Activated T-helper 17 cell treated with anti-CD3 and anti-CD28 coated beads, Interleukin-2, amount 50 U/mL, for 72 hours (primary cell): Measurements from ENCODE around the gene CUEDC2. TPM values are rescaled to one million over a fixed set of nuclear protein-coding genes. Genes with fewer than 3 reads are reported as not detected.
A peak's percentile ranks its signal among the peaks of the same experiment; 100 is the strongest.

Experiments used
- ATAC-seq: fragments of 150-1000 bp; cut with Tn5 transposase; replicated peaks from 2 replicates; pipeline ENCODE4 v1.10.0; 2021; ENCODE audit warnings: mild to moderate bottlenecking, moderate library complexity
- H3K27ac Mint-ChIP-seq: one replicate; pipeline ENCODE4 v1.8.0; 2022; ENCODE audit warnings: mixed read lengths
- H3K27me3 Mint-ChIP-seq: one replicate; pipeline ENCODE4 v1.8.0; 2022; ENCODE audit warnings: mixed read lengths
- H3K36me3 Mint-ChIP-seq: one replicate; pipeline ENCODE4 v1.8.0; 2022; ENCODE audit warnings: low read depth, mild to moderate bottlenecking, mixed read lengths
- H3K4me1 Mint-ChIP-seq: one replicate; pipeline ENCODE4 v1.8.0; 2022; ENCODE audit warnings: mixed read lengths
- H3K4me3 Mint-ChIP-seq: one replicate; pipeline ENCODE4 v1.8.0; 2022; ENCODE audit warnings: mild to moderate bottlenecking, mixed read lengths
- H3K9me3 Mint-ChIP-seq: one replicate; pipeline ENCODE4 v1.8.0; 2022; ENCODE audit warnings: mixed read lengths
- total RNA-seq, 2 donors: library from RNA; stranded (reverse); gene quantifications; one replicate each; pipeline ENCODE4 v1.2.3, GENCODE V29; 2022

CUEDC2 gene
- total RNA-seq, 2 donors from 2014 or later = 53.3 to 58.5 TPM

DNA sequence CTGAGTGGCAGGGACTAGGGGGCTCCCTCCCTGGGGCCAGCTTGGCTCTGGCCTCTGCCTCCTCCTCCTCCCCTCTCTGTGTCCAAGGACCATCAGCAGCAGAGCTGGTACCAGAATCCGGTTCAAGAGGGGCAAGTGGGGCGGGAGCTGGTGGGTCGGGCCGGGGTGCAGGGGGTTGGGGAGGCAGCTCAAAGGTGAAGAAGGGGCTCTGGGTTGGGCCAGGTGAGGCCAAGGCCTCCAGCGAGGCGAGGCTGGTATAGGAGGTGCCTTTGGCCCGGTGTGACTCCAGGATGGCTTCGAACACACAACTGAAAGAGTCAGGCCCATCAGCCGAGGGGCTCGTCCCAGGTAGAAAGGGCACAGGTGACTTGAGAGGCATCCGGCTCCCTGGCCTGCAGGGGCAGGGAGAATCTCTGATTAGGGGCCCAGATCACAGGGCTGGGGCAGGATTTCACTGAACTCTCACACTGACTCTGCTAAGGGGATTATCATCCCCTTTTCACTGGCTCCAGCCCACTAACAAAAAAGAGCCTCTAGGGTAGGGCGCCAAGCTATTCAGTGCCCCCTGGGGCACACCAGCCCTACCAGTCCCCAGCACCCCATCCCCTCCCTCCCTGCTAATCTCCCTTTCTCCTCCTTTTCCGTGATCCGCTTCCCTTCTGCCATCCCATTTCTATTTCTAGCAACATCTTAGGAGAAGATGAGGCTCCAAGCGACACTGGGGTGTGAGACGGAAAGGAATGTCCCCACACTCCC is 18.4 kb downstream of the CUEDC2 start:
- peaks cover 34% of the 10 kb centered on the region for H3K27me3 Mint-ChIP-seq
- no peak overlapping the region for H3K4me3 Mint-ChIP-seq
- ATAC-seq = no peak
- no peaks in the 10 kb centered on the region for H3K36me3 Mint-ChIP-seq
- H3K9me3 Mint-ChIP-seq = no peaks in the 10 kb centered on the region
- H3K4me1 Mint-ChIP-seq = peaks cover 13% of the 10 kb centered on the region
- H3K27ac Mint-ChIP-seq = no peak overlapping the region

DNA sequence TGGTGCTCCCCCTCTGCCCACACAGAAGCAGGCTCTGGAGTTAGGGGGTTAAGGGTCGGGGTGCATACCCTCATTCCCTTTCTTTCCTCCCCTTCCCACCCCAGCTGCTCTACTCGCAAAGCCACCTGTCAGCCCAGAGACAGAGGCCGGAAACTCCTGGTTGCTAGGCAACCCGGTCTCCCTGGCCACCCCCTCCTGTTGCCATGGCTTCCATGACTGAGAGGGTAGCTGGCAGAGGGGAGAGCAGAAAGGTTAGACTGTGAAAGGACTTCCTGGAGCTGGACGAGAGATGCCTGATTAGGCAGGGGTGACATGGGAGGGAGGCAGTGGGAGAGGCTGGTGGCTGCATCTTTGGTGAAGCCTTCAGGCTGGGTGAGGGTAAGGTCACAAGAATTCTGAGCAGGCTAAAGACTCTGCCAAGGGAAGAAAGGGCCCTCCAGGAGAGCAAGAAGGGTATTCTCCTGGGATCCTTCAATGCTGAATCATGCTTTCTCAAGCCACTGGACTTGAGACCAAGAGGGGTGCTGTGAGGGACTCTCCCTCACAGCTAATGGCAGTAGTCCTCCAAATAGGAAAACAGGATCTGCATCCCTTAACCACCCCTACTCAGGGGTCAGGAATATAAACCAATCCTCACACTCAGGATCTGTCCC is 19.2 kb downstream of the CUEDC2 start:
- no peaks in the 10 kb centered on the region for H3K9me3 Mint-ChIP-seq
- peaks cover 37% of the 10 kb centered on the region for H3K27me3 Mint-ChIP-seq
- ATAC-seq = peak; percentile 31
- H3K36me3 Mint-ChIP-seq = peaks cover 2% of the 10 kb centered on the region
- H3K4me3 Mint-ChIP-seq = no peak overlapping the region
- peak overlapping the region; percentile 19 for H3K27ac Mint-ChIP-seq
- peaks cover 16% of the 10 kb centered on the region for H3K4me1 Mint-ChIP-seq

DNA sequence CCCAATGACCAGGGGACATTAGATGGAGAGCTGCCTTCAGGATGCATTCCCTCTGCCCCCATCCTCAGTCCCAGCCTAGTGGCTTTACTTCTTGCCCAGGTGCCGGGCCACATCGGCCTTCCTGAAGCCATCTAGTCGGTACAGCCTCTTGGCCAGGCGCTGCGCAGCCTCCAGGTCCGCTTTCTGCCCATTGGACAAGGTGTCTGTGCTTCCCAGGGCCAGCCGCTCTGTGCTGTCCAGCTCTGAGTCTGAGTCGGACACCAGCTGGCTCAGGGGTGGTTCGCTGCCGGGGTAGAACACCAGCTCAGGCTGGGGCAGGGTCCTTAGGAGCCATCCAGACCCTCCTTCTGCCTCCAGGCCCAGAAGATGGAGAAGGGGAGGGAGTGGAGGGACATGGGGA is 20.1 kb downstream of the CUEDC2 start:
- no peak for ATAC-seq
- Mint-ChIP-seq H3K27ac (no peak overlapping the region), H3K36me3 (peaks cover 5% of the 10 kb centered on the region), H3K4me3 (no peak overlapping the region), H3K27me3 (peaks cover 33% of the 10 kb centered on the region), H3K9me3 (no peaks in the 10 kb centered on the region), H3K4me1 (peaks cover 19% of the 10 kb centered on the region)

DNA sequence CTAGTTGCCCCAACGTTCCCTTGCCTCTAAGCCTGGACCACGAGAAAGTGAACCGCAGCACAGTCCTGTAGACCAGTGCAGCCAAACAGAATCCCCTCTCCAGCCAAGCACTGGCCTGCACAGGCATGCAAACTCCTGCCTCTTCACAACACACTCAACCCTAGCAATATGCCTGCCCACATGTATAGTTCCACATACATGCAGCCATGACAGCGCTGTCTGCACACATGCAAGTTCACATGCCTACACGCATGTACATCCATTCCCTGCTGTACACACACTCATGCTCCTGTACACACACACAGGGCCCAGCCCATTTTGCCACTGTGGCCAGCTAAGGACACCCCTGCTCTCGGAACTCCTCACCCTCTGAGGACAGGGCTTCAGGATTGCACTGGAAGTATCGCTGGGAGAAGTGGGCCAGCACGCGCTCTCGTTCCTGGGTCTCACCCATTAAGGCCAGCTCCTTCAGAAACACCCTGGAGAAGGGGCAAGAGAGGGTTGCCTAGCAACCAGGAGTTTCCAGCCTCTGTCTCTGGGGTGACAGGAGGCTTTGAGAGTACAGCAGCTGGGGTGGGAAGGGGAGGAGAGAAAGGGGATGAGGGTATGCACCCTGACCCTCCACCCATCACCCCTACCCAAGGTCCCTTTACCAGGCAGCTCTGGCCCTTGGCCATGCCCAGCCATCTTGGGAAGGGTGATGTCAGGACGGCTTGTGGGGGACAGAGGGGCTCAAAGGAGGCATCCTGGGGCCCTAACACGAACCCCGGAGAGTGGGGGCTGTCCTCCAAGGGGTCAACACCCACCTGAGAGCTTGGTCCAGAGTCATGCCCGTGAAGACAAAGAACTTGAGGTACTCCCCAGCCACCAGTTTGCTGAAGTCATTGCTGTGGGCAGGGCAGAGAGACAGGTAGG is 20.8 kb downstream of the CUEDC2 start:
- Mint-ChIP-seq H3K4me1 (peaks cover 19% of the 10 kb centered on the region), H3K4me3 (peak overlapping the region; percentile 85), H3K27ac (peak overlapping the region; percentile 37), H3K9me3 (no peaks in the 10 kb centered on the region), H3K36me3 (peaks cover 5% of the 10 kb centered on the region), H3K27me3 (peaks cover 28% of the 10 kb centered on the region)
- no peak for ATAC-seq

DNA sequence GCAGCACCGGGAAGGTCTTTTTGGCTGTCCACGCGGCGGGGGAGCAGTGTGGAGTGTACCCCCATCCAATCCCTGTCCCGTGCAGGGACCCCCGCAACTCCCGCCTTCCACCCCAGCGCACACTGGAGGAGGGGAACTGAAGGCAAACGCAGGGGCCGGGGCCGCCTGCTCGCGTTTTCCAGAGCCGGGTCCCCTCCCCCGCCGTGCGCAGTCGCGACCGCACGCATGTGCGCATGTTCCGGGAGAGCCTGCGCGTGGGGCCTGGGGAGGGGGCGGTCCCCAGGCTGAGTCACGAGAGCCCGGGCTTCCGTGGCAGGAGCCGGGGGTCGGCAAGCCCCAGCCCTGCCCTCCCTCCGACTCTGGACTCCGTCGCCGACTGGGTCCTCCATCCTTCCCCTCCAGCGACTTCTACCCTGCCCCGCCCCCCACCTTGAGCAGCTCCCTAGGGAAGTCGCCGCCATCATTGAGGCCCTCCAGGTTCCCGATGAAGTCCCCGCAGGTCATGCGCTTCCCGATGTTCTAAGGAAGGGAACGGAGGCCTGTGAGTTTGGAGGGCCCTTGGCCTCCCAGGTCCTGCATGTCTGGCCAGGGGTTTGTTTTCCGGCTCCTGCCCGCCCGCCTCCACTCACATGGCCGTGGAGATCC is 21.8 kb downstream of the CUEDC2 start:
- H3K36me3 Mint-ChIP-seq = peaks cover 10% of the 10 kb centered on the region
- peaks cover 22% of the 10 kb centered on the region for H3K27me3 Mint-ChIP-seq
- ATAC-seq = peak; percentile 42
- peaks cover 19% of the 10 kb centered on the region for H3K4me1 Mint-ChIP-seq
- peak overlapping the region; percentile 85 for H3K4me3 Mint-ChIP-seq
- H3K9me3 Mint-ChIP-seq = no peaks in the 10 kb centered on the region
- H3K27ac Mint-ChIP-seq = peak overlapping the region; percentile 76

DNA sequence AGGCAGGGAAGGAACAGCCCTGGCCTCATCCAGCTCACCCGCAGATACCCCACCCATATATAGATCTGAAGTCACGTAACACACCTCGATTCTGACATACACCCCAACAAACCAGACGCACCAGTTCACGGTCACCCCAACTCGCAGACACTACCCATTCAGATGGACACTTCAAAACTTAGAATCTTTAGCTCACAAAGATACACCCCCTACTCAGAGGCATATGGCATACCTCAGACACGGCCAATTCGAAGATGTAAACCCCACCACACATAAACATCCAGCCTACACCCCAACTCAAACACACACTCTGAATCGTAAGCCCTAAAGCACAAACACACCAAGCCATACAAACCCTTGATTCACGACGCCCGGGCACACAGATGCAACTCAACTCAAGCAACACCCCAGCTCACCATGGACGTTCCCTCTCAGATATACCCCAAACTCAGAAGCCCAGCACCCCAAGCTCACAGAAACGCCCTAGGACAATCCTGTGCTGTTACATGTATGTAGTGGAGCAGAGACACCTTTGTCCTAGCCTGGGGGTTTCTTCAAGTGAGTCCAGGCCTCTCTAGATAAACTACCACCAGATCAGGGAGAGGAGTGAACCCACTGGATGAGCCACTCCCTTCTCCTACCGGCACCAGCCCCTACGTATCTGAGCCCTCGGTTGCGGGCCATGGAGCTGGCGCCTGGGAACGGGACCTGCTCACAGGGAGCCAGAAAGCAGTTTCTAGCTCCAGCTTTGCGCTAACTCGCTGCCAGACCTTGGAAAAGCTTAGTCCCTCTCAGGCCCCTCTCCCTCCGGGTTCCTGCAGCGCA is 22.6 kb downstream of the CUEDC2 start:
- Mint-ChIP-seq H3K27me3 (peaks cover 21% of the 10 kb centered on the region), H3K36me3 (peaks cover 12% of the 10 kb centered on the region), H3K9me3 (no peaks in the 10 kb centered on the region), H3K4me3 (peak overlapping the region; percentile 85), H3K27ac (peak overlapping the region; percentile 76), H3K4me1 (peaks cover 19% of the 10 kb centered on the region)
- peak; percentile 1 for ATAC-seq

DNA sequence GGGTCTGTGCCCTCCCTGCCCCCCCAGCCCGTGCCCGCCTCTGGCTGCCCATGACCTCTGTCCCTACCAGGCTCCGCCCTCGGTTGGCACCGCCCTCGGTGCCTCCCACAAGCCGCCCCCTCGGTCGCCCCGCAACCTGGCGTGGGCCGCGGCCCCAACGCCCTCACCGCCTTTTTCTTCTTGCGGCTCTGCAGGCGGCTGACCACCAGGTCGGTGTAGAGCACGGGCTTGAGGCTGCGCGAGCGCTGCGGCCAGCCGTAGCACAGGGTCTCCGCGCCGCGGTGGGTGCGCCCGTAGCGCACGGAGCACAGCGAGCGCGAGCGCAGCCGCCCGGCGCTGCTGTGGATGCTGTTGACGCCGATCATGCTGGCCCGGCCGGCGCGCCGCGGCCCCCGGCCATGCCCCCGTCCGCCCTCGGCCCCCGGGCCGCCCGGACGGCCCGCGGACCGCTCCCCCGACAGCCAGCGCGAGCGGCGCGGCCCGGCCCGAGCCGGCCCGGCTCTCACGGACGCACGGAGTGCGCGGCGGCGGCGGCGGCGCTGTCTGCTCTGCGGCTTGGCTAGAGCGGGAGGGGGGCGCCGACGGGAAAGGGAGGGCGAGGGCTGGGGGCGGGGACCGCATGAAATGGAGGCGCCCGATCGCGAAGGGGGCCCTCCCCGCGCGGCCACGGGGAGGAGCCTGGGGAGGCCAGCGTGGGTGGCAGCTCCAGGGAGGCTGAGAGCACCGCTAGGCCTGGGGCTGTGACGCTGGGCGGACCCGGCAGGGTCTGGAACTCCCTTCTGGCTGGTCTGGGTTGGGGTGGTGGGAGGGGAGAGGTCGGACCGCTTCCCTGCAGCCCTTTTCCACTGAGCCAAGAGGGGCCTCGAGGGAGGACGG is 23.4 kb downstream of the CUEDC2 start:
- peak; percentile 75 for ATAC-seq
- Mint-ChIP-seq H3K27ac (peak overlapping the region; percentile 76), H3K4me3 (peak overlapping the region; percentile 85), H3K9me3 (no peaks in the 10 kb centered on the region), H3K36me3 (peaks cover 18% of the 10 kb centered on the region), H3K27me3 (peaks cover 18% of the 10 kb centered on the region), H3K4me1 (peaks cover 19% of the 10 kb centered on the region)

DNA sequence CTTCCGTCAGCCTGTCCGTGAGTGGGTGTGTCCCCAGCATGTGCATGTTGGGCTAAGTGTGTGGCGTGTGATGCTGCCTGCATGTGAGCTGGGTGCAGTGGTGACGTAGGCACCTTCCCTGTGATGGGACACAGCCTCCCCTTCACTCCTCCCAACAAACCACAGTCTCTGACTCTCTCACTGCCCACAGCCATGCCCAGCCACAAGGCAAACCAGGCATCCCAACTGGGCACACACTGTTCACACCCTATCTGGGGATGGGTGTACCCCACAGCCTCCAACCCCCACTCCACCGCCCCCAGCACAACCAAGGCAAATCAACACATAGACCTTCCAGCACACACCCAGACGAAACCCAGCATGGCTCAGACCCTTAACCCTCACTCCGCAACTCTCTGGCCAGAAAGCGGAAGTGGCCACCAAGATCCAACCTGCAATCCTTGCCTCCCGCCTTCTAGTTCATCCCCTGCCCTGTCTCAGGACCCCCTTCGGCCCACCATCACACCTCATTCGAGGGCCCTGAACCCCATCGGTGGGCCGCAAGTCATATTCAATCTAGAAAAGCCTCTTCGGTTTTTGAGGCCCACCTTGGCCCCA is 24.1 kb downstream of the CUEDC2 start:
- peaks cover 18% of the 10 kb centered on the region for H3K27me3 Mint-ChIP-seq
- H3K36me3 Mint-ChIP-seq = peaks cover 23% of the 10 kb centered on the region
- H3K4me3 Mint-ChIP-seq = peak overlapping the region; percentile 77
- no peak for ATAC-seq
- peaks cover 19% of the 10 kb centered on the region for H3K4me1 Mint-ChIP-seq
- peak overlapping the region; percentile 78 for H3K27ac Mint-ChIP-seq
- no peaks in the 10 kb centered on the region for H3K9me3 Mint-ChIP-seq

DNA sequence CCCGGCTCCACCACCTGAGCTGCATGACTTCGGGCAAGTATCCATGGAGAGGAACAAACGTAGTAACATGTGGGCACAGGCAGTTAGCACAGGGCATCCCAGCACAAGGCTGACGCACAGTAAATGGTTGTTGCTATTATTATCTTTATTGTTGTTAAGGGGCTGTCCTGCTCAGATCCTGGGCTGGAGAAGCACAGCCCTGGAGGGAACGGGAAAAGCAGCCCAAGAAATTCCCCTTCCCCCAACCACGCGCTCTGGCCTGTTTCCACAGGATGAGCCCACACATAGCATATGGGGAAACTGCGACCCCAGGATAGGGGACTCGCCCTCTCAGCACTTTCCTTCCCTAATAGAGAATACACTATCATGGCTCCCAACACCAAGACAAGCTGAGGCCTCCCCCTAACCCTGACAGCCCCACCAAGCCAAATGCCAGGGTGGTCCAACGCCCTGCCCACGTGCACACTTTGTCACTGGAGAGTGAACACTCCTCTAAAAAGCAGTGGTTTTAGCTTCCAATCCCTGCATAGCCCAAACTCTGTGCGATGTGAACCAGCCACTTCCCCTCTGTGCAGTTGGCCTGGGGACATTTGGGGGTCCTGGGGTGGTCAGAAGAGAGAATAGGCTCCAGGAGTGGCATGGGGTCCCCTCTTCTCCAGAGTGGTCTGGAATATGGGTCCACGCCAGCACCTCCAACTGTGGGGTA is 24.8 kb downstream of the CUEDC2 start:
- peaks cover 18% of the 10 kb centered on the region for H3K27me3 Mint-ChIP-seq
- H3K4me1 Mint-ChIP-seq = peaks cover 19% of the 10 kb centered on the region
- H3K36me3 Mint-ChIP-seq = peaks cover 24% of the 10 kb centered on the region
- H3K27ac Mint-ChIP-seq = peak overlapping the region; percentile 75
- H3K4me3 Mint-ChIP-seq = peak overlapping the region; percentile 77
- no peak for ATAC-seq
- H3K9me3 Mint-ChIP-seq = no peaks in the 10 kb centered on the region

DNA sequence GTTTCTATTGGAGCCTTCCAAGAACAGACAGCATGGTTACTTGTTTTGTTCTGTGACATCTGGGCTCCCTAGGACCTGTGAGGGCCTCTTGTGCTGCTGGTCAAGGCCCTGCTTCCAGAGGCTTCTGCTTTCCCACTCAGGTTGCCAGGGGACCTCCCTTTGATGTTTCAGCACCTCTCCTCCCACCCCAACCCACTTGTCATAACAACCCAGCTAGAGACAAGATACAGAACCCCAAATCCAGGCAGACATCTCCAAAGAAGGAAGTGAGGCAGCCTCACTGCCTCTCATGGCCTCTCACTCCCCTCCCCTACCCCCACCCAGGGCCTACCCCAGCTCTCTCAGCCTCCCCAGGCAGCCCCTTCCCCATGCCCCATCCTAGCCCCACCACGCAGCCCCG is 25.6 kb downstream of the CUEDC2 start:
- peaks cover 19% of the 10 kb centered on the region for H3K4me1 Mint-ChIP-seq
- no peaks in the 10 kb centered on the region for H3K9me3 Mint-ChIP-seq
- peak overlapping the region; percentile 75 for H3K27ac Mint-ChIP-seq
- ATAC-seq = no peak
- peaks cover 32% of the 10 kb centered on the region for H3K36me3 Mint-ChIP-seq
- peaks cover 18% of the 10 kb centered on the region for H3K27me3 Mint-ChIP-seq
- H3K4me3 Mint-ChIP-seq = peak overlapping the region; percentile 77

DNA sequence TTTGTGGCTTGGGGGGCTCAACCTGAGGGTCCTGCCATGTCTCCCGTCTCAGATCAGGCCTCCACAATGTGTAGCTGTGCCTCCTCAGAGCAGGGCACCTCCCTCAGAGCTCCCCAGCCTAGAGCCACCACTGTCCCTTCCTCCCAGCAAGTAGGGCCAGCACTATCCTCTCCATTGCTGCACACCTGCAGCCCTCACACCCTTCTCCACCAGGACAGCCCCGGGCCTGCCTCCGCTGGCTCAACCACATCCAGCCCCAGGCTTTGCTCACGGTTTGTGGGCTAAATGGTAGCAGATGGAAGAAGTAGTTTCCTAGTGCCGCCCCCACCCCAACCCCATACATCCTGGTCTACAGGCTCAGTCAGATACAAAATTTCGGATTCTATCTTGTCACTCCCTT is 26.7 kb downstream of the CUEDC2 start:
- H3K36me3 Mint-ChIP-seq = peaks cover 43% of the 10 kb centered on the region
- peak; percentile 5 for ATAC-seq
- H3K27ac Mint-ChIP-seq = peak overlapping the region; percentile 75
- peaks cover 15% of the 10 kb centered on the region for H3K4me1 Mint-ChIP-seq
- H3K9me3 Mint-ChIP-seq = no peaks in the 10 kb centered on the region
- peak overlapping the region; percentile 2 for H3K4me3 Mint-ChIP-seq
- H3K27me3 Mint-ChIP-seq = peaks cover 11% of the 10 kb centered on the region

DNA sequence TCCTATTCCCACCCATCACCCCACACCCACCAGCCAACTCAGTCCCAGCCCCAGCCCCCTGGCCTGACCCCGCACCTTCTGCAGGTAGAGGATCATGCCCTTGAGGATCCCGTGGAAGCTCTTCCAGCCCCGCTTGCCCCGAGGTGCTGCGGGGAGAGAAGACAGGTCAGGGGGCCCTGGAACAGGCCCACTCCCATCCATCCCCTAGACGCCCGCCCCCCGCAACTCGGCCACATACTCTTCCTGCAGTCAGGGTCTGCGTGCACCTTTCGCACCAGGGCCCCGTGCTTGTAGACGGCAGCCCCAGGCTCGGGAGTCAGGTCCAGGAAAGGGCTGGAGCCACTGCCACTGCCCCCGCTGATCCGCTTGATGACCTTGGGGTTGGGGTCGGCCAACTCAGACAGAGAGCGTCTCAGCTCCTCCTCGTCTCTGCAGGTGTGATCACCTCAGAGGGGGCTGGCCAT is 27.2 kb downstream of the CUEDC2 start:
- no peak for ATAC-seq
- H3K27ac Mint-ChIP-seq = peak overlapping the region; percentile 75

More for the DNA sequence above, 27.2 kb downstream of the CUEDC2 start:
- Mint-ChIP-seq H3K9me3 (no peaks in the 10 kb centered on the region), H3K36me3 (peaks cover 48% of the 10 kb centered on the region), H3K4me1 (peaks cover 15% of the 10 kb centered on the region), H3K4me3 (peak overlapping the region; percentile 2), H3K27me3 (peaks cover 11% of the 10 kb centered on the region)
